ENCODE data around the gene TFAP2A. TPM values are rescaled to one million over a fixed set of nuclear protein-coding genes. Genes with fewer than 3 reads are reported as not detected.

Gene TFAP2A
- total RNA-seq, 2 donors from 2014 or later, result 0.78 TPM; not detected in 1

GRCh38 chr6:10421921-10422736, 7.3 kb upstream of the TFAP2A start:
- DNase-seq (ENCODE audit: low spot score), result no peak
- Histone ChIP-seq H3K4me3 (no peak overlapping the region), H3K27me3 (replicated peaks; ENCODE audit: insufficient read depth) (peaks cover 51% of the 10 kb centered on the region), H3K27ac (no peak overlapping the region), H3K9me3 (no peaks in the 10 kb centered on the region), H3K4me1 (ENCODE audit: control insufficient read depth in 1 of 2, low read depth in 2 of 2) (peaks cover 6 to 20% of the 10 kb centered on the region in 2 donors), H3K36me3 (no peaks in the 10 kb centered on the region)
- TF ChIP-seq CTCF (IDR thresholded peaks at IDR 0.05), result no peak
- no peak for ATAC-seq (ENCODE audit: insufficient number of reproducible peaks, low FRiP score, low read depth)

GRCh38 chr6:10421158-10421920, 6.5 kb upstream of the TFAP2A start:
- Histone ChIP-seq H3K9me3 (no peaks in the 10 kb centered on the region), H3K27ac (no peak overlapping the region), H3K36me3 (no peaks in the 10 kb centered on the region), H3K27me3 (replicated peaks; ENCODE audit: insufficient read depth) (peaks cover 57% of the 10 kb centered on the region), H3K4me3 (no peak overlapping the region), H3K4me1 (ENCODE audit: control insufficient read depth in 1 of 2, low read depth in 2 of 2) (peaks cover 6 to 24% of the 10 kb centered on the region in 2 donors)
- no peak for DNase-seq (ENCODE audit: low spot score)
- TF ChIP-seq CTCF (IDR thresholded peaks at IDR 0.05), result no peak
- no peak for ATAC-seq (ENCODE audit: insufficient number of reproducible peaks, low FRiP score, low read depth)

- no peak overlapping the region for H3K27ac ChIP-seq
- DNase-seq (ENCODE audit: low spot score), result no peak
Observed at GRCh38 chr6:10420546-10421157, 5.8 kb upstream of the TFAP2A start.

GRCh38 chr6:10419749-10420545, 5.1 kb upstream of the TFAP2A start:
- DNase-seq (ENCODE audit: low spot score), result no peak
- TF ChIP-seq CTCF (IDR thresholded peaks at IDR 0.05), result no peak
- Histone ChIP-seq H3K9me3 (no peaks in the 10 kb centered on the region), H3K27ac (no peak overlapping the region), H3K27me3 (replicated peaks; ENCODE audit: insufficient read depth) (peaks cover 62% of the 10 kb centered on the region), H3K36me3 (no peaks in the 10 kb centered on the region), H3K4me3 (no peak overlapping the region), H3K4me1 (ENCODE audit: control insufficient read depth in 1 of 2, low read depth in 2 of 2) (peaks cover 0 to 18% of the 10 kb centered on the region in 2 donors)
- no peak for ATAC-seq (ENCODE audit: insufficient number of reproducible peaks, low FRiP score, low read depth)

More at GRCh38 chr6:10420546-10421157, 5.8 kb upstream of the TFAP2A start:
- ATAC-seq (ENCODE audit: insufficient number of reproducible peaks, low FRiP score, low read depth), result no peak
- Histone ChIP-seq H3K4me3 (no peak overlapping the region), H3K4me1 (ENCODE audit: control insufficient read depth in 1 of 2, low read depth in 2 of 2) (peaks cover under 1 to 17% of the 10 kb centered on the region in 2 donors), H3K27me3 (replicated peaks; ENCODE audit: insufficient read depth) (peaks cover 57% of the 10 kb centered on the region), H3K36me3 (no peaks in the 10 kb centered on the region), H3K9me3 (no peaks in the 10 kb centered on the region)
- no peak for TF ChIP-seq CTCF (IDR thresholded peaks at IDR 0.05)

Measured in thoracic aorta (tissue), 2 donors.